Lower leg skin (tissue), 4 donors: ENCODE measurements around the gene FNDC3B. TPM values are rescaled to one million over a fixed set of nuclear protein-coding genes. Genes with fewer than 3 reads are reported as not detected.

Experiments used
- DNase-seq, 2 donors: peaks; one replicate each; pipeline ENCODE4 v3.0.0-alpha.2; 2019; ENCODE audit warnings: low spot score in 2 of 2
- H3K4me3 ChIP-seq: fragments of 200-600 bp; sonication (generic); 2 replicates; pipeline ENCODE4 v1.5.1; 2017; ENCODE audit warnings: mild to moderate bottlenecking, low read depth; ENCODE audit not compliant: poor library complexity, severe bottlenecking
- CTCF ChIP-seq, 3 donors: fragments of 450-650 bp; IDR thresholded peaks; one replicate each; pipeline ENCODE4 v1.5.1; 2016; ENCODE audit warnings: antibody characterized with exemption in 3 of 3, mild to moderate bottlenecking in 3 of 3, moderate library complexity in 2 of 3
- POLR2A ChIP-seq, 2 donors: fragments of 450-650 bp; IDR thresholded peaks; one replicate each; pipeline ENCODE4 v1.6.1; 2016 to 2017; ENCODE audit warnings: antibody characterized with exemption in 2 of 2, mild to moderate bottlenecking in 1 of 2, moderate library complexity in 1 of 2
- WGBS, 2 donors: methylation state at CpG; one replicate each; pipeline ENCODE4 v1.1.5; 2018; 5-methylcytosine and 5-hydroxymethylcytosine counted together
- intact Hi-C: fragments of 100-400 bp; cut with DNase I; formaldehyde crosslinking; loops from one replicate; pipeline ENCODE4 v1.15.0; 2023; ENCODE audit warnings: low total_unique reads
- total RNA-seq, 4 donors: library from RNA; depleted of rRNA; stranded (reverse); fragments of >200 nt; gene quantifications; one replicate each; pipeline ENCODE4 v1.1.0, GENCODE V29; 2016

FNDC3B gene
- total RNA-seq, 4 donors from 2014 or later = 22.9 to 39.3 (median 23.2) TPM

GRCh38 chr3:172078721-172079120 lies 39.3 kb downstream of the FNDC3B start:
- H3K4me3 ChIP-seq = no peak overlapping the region
- no peak for TF ChIP-seq CTCF (IDR thresholded peaks at IDR 0.05)
- TF ChIP-seq POLR2A (IDR thresholded peaks at IDR 0.05) = no peak
- WGBS, 2 donors = 95% methylated on average over 6 of the region's 6 CpGs
- intact Hi-C loops = no loop called here
- no peak for DNase-seq

- H3K4me3 ChIP-seq = no peak overlapping the region
- TF ChIP-seq CTCF (IDR thresholded peaks at IDR 0.05) = no peak
- no peak for TF ChIP-seq POLR2A (IDR thresholded peaks at IDR 0.05)
- intact Hi-C loops = no loop called here
- no peak for DNase-seq
- 89 to 91% methylated on average over 3 of the region's 3 CpGs for WGBS, 2 donors
Observed at GRCh38 chr3:172079326-172079976, 40.1 kb downstream of the FNDC3B start.

- no peak for DNase-seq
- WGBS, 2 donors = 89 to 96% methylated on average over 1 of the region's 1 CpG
- intact Hi-C loops = no loop called here
- TF ChIP-seq CTCF (IDR thresholded peaks at IDR 0.05) = no peak
- no peak for TF ChIP-seq POLR2A (IDR thresholded peaks at IDR 0.05)
- H3K4me3 ChIP-seq = no peak overlapping the region
Observed at GRCh38 chr3:172080503-172080902, 41.1 kb downstream of the FNDC3B start.

GRCh38 chr3:172082269-172082668 lies 42.9 kb downstream of the FNDC3B start:
- peak in 1 of 2 donors; percentile 64 for DNase-seq
- 45 to 53% methylated on average over 5 of the region's 5 CpGs for WGBS, 2 donors
- TF ChIP-seq CTCF (IDR thresholded peaks at IDR 0.05) (no peak), POLR2A (IDR thresholded peaks at IDR 0.05) (no peak)
- intact Hi-C loops = no loop called here
- no peak overlapping the region for H3K4me3 ChIP-seq

- TF ChIP-seq POLR2A (IDR thresholded peaks at IDR 0.05) (no peak), CTCF (IDR thresholded peaks at IDR 0.05) (no peak)
- intact Hi-C loops = no loop called here
- no peak overlapping the region for H3K4me3 ChIP-seq
- 88 to 90% methylated on average over 5 of the region's 5 CpGs for whole genome bisulfite sequencing, 2 donors
- no peak for DNase-seq
Observed at GRCh38 chr3:172082820-172083513, 43.6 kb downstream of the FNDC3B start.
